Measurements from ENCODE around the gene NPAS3. TPM values are rescaled to one million over a fixed set of nuclear protein-coding genes. Genes with fewer than 3 reads are reported as not detected.

The NPAS3 gene
- total RNA-seq, 4 donors from 2014 or later, result 0.19 to 2.1 (median 1.7) TPM; not detected in 1

- TF ChIP-seq POLR2A (IDR thresholded peaks at IDR 0.05), result no peak
- TF ChIP-seq, protein P1, sequence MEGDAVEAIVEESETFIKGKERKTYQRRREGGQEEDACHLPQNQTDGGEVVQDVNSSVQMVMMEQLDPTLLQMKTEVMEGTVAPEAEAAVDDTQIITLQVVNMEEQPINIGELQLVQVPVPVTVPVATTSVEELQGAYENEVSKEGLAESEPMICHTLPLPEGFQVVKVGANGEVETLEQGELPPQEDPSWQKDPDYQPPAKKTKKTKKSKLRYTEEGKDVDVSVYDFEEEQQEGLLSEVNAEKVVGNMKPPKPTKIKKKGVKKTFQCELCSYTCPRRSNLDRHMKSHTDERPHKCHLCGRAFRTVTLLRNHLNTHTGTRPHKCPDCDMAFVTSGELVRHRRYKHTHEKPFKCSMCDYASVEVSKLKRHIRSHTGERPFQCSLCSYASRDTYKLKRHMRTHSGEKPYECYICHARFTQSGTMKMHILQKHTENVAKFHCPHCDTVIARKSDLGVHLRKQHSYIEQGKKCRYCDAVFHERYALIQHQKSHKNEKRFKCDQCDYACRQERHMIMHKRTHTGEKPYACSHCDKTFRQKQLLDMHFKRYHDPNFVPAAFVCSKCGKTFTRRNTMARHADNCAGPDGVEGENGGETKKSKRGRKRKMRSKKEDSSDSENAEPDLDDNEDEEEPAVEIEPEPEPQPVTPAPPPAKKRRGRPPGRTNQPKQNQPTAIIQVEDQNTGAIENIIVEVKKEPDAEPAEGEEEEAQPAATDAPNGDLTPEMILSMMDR (IDR thresholded peaks at IDR 0.05), result no peak
These were observed 33.7 kb upstream of the NPAS3 start for GRCh38 chr14:32905013-32905412.

DNA sequence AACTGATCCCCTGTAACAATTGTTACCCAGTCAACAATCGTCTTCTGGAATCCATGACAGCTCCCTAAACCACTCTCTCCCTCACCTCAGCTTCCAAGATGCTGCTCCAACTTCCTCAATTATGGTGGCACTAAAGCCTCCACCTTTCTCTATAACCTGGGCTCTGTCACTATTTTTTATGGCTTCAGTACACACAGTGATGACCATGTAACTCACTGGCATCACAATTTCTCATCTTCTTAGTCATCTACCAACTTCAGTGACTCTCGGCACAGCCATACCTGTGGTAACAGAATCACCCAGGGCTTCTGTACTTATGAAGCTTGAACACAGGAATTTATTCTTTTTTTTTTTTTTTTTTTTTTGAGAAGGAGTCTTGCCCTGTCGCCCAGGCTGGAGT, 32.0 kb upstream of the NPAS3 start:
- Histone ChIP-seq H3K9me3 (no peaks in the 10 kb centered on the region), H3K4me3 (no peak overlapping the region), H3K27me3 (no peaks in the 10 kb centered on the region), H3K36me3 (no peaks in the 10 kb centered on the region), H3K27ac (no peak overlapping the region), H3K4me1 (no peaks in the 10 kb centered on the region)
- no peak for TF ChIP-seq POLR2A (IDR thresholded peaks at IDR 0.05)
- TF ChIP-seq, protein P1 (IDR thresholded peaks at IDR 0.05), result no peak
- no peak for DNase-seq

More at GRCh38 chr14:32905013-32905412, 33.7 kb upstream of the NPAS3 start:
- DNase-seq, result no peak
- Histone ChIP-seq H3K27me3 (no peaks in the 10 kb centered on the region), H3K4me3 (no peak overlapping the region), H3K27ac (no peak overlapping the region), H3K9me3 (no peaks in the 10 kb centered on the region), H3K4me1 (no peaks in the 10 kb centered on the region), H3K36me3 (no peaks in the 10 kb centered on the region)

GRCh38 chr14:32908196-32909084, 30.2 kb upstream of the NPAS3 start:
- no peaks in the 10 kb centered on the region for H3K9me3 ChIP-seq
- H3K4me3 ChIP-seq, result no peak overlapping the region
- no peaks in the 10 kb centered on the region for H3K27me3 ChIP-seq
- no peak overlapping the region for H3K27ac ChIP-seq
- no peaks in the 10 kb centered on the region for H3K36me3 ChIP-seq
- TF ChIP-seq, protein P1 (IDR thresholded peaks at IDR 0.05), result no peak
- no peak for TF ChIP-seq POLR2A (IDR thresholded peaks at IDR 0.05)
- H3K4me1 ChIP-seq, result no peaks in the 10 kb centered on the region
- DNase-seq, result no peak

DNA sequence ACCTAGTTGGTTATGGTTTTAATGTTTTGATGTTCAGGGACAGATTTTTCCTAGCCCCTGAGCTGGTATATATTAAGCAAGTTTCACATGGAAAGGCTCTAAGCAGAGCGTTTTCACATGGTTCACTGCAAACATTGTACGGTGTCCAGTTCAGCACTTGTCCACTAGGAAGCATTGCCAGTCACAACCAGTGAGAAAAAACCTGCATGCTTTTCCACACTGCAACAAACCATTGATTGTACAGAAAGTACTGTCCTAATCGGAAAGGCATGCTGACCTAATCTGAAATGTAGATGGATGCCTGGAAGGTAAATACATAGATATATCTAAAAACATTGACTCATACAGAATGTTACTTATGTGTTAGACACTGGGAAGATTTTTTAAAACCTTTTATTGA, 25.0 kb upstream of the NPAS3 start:
- no peak for DNase-seq
- TF ChIP-seq, protein P1 (IDR thresholded peaks at IDR 0.05), result no peak
- no peak for TF ChIP-seq POLR2A (IDR thresholded peaks at IDR 0.05)

GRCh38 chr14:32914391-32914790, 24.3 kb upstream of the NPAS3 start:
- TF ChIP-seq, protein P1 (IDR thresholded peaks at IDR 0.05), result no peak
- TF ChIP-seq POLR2A (IDR thresholded peaks at IDR 0.05), result no peak
- H3K4me1 ChIP-seq, result no peaks in the 10 kb centered on the region
- no peak for DNase-seq
- no peaks in the 10 kb centered on the region for H3K9me3 ChIP-seq
- no peak overlapping the region for H3K27ac ChIP-seq
- H3K4me3 ChIP-seq, result no peak overlapping the region
- no peaks in the 10 kb centered on the region for H3K27me3 ChIP-seq
- H3K36me3 ChIP-seq, result no peaks in the 10 kb centered on the region

More for the DNA sequence above, 25.0 kb upstream of the NPAS3 start:
- no peaks in the 10 kb centered on the region for H3K4me1 ChIP-seq
- H3K4me3 ChIP-seq, result no peak overlapping the region
- no peaks in the 10 kb centered on the region for H3K36me3 ChIP-seq
- H3K27me3 ChIP-seq, result no peaks in the 10 kb centered on the region
- H3K27ac ChIP-seq, result no peak overlapping the region
- H3K9me3 ChIP-seq, result no peaks in the 10 kb centered on the region
